ENCODE results near the gene PUS10.
"Not testable (repeated sequence)": the region's sequence is repeated elsewhere in the genome, so short reads cannot be mapped to it uniquely, and the experiment has no call there.

The PUS10 gene

DNA sequence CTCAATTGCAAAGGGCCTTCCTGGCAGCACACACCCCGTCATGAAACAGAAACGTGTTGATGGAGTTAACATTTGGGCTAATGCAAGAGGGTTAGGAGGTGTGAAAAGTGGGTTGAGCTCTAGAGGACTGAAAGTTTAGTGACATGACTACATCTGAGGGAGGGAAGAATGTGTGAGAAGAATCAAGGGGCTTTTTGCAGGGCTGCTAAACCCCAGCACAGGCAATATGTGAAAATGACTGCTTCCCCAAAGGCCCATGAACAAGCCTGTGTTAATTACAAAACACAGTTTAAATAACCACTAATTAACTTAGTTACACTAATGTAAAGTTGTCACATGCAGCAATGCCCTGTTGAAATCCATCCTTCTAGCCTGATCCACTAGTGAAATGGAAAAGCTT lies 63.9 kb downstream of the PUS10 start:
- ATAC-seq (replicated peaks) = peak; percentile 42 to 43
- Mint-ChIP-seq H3K36me3 (peaks cover 44 to 63% of the 10 kb centered on the region in 2 donors), H3K4me1 (peaks cover 3 to 12% of the 10 kb centered on the region in 2 donors), H3K27ac (peak overlapping the region; percentile 43), H3K27me3 (no peaks in the 10 kb centered on the region), H3K4me3 (no peak overlapping the region), H3K9me3 (no peaks in the 10 kb centered on the region)
- DNase-seq = no peak

DNA sequence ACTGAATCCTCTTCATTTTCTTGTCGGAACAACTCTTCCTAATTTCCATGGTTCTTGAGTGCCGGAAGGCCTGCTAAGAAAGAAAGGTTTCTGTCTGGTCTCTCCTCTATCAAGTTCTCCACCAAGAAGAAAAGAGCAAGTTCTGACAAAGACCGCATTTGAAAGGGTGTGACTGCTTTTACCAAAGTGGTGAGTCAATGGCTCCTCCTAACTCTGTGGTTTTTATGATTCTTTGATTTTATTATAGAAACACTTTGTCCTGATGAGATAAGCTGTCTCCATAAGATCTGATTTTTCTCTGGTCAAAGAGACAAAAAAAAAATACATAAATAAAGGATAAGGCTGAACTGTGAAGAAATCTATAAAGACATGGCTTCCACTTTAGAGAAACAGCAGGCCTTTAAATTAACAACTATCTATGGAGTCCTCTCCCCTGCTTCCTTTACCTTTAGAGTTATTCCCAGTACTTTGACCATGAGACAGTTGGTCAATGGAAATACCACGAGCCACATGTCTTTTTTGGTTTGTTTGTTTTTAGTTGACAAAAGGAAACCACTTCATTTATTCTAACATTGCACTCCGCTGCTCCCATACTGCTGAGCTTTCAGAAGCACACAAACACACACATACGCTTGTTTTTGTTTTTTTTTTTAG lies 69.0 kb downstream of the PUS10 start:
- Mint-ChIP-seq H3K27me3 (no peaks in the 10 kb centered on the region), H3K4me3 (no peak overlapping the region), H3K9me3 (peaks cover 0 to 2% of the 10 kb centered on the region in 2 donors), H3K36me3 (peaks cover 42 to 64% of the 10 kb centered on the region in 2 donors), H3K27ac (no peak overlapping the region), H3K4me1 (peaks cover 8 to 20% of the 10 kb centered on the region in 2 donors)
- DNase-seq = no peak
- ATAC-seq (replicated peaks) = no peak

DNA sequence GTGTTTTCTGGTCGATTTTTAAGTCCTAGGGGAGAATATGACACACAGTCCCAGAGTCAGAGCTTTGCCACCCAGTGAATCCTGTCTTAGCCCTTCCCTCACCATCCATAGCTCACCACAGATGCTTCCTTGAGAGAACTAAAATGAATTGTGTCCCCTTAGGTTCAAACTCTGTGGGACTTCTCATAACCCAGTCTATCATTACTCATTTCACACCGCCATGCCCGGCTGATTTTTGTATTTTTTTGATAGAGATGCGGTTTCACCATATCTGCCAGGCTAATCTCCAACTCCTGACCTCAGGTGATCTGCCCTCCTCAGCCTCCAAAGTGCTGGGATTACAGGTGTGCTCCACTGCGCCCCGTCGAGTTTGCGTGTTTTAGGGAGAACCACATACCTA lies 69.9 kb downstream of the PUS10 start:
- Mint-ChIP-seq H3K4me1 (peaks cover 5 to 15% of the 10 kb centered on the region in 2 donors), H3K27me3 (no peaks in the 10 kb centered on the region), H3K4me3 (peak overlapping the region in 1 of 2 donors; percentile 44), H3K9me3 (peaks cover 0 to 2% of the 10 kb centered on the region in 2 donors), H3K27ac (peak overlapping the region; percentile 73), H3K36me3 (peaks cover 33 to 62% of the 10 kb centered on the region in 2 donors)
- DNase-seq (no peak), ATAC-seq (replicated peaks) (peak; percentile 40 to 50)

DNA sequence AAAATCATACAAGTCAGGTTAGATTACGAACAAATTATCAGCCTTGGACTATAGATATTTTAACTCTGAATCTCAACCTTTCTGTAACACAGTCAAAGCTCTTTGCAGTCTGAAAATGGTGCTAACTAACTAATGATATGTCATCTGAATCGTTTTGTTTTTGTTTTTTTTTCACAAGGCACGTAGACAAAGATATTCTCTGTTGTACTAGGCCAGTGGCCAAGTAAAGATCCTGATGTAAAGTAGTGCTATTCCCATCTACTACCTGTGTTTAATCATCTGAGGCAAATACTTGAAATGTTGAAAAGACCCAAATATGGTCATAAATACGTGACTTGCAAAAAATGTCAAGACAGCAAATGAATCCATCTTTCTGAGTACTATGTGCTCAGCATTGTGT lies 71.0 kb downstream of the PUS10 start:
- DNase-seq (no peak), ATAC-seq (replicated peaks) (no peak)
- H3K9me3 Mint-ChIP-seq = peaks cover 0 to 2% of the 10 kb centered on the region in 2 donors
- H3K36me3 Mint-ChIP-seq = peaks cover 30 to 61% of the 10 kb centered on the region in 2 donors
- H3K4me3 Mint-ChIP-seq = no peak overlapping the region
- no peaks in the 10 kb centered on the region for H3K27me3 Mint-ChIP-seq
- H3K27ac Mint-ChIP-seq = peak overlapping the region; percentile 62
- peaks cover 5 to 14% of the 10 kb centered on the region in 2 donors for H3K4me1 Mint-ChIP-seq

DNA sequence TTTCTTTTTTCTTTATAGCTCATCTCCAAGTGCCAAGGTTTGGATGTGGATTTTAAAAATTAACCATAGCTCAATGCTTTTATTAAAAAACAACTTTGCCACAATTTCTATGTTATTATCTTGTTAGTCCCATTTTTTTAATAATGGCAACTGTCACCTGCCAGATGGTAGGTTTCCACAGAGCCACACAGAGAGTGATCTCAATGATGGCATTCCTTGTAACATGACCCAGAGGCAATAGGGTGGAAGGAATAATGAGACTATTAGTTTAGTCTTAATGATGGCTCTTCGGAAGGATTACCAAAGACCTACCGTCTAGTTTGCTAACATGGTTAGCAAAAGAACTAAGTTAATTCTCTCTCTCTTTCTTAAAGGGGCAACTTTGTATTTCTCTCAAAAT lies 72.7 kb downstream of the PUS10 start:
- no peak for ATAC-seq (replicated peaks)
- Mint-ChIP-seq H3K27ac (no peak overlapping the region), H3K27me3 (no peaks in the 10 kb centered on the region)

DNA sequence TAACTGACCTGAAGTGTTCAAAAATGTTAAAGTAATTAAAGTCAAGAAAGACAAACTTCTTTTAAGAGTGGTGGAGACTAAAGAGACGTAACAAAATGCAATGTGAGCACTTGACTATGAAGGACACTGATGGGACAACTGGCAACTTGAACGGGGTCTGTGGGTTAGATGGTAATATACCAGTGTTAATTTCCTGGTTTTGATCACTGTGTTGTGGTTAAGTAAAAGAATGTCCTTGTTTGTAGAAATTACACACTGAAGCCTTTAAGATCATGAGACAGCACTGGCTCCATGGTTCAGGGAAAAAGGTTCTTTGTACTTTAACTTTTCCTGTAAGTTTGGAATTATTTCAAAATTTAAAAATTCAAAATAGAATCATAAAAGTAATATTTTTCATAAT lies 78.4 kb downstream of the PUS10 start:
- no peak for ATAC-seq (replicated peaks)
- H3K36me3 Mint-ChIP-seq = peaks cover 40 to 65% of the 10 kb centered on the region in 2 donors
- peak overlapping the region; percentile 89 for H3K27ac Mint-ChIP-seq

More for the DNA sequence above, 72.7 kb downstream of the PUS10 start:
- Mint-ChIP-seq H3K36me3 (peaks cover 21 to 46% of the 10 kb centered on the region in 2 donors), H3K4me3 (no peak overlapping the region), H3K4me1 (peaks cover 5 to 14% of the 10 kb centered on the region in 2 donors), H3K9me3 (peaks cover 0 to 2% of the 10 kb centered on the region in 2 donors)
- no peak for DNase-seq

DNA sequence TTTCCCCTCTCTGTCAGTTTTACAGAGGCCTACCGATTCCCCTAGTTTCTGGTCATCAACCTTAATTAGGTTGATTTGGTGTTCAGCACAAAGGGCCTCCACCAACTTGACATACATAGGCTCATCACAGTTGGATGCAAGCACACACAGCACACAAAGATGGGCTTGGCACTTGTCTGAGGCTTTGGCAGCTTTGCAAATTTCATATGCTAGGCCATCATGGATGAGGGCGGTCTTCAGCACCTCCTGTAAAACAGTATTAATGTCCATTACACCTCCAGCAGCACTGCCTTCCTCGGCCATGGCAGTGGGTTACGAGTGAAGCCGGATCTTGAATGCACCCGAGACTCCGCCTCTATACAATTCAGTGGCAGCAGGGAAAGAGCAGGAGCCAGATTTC lies 79.8 kb downstream of the PUS10 start:
- peak overlapping the region; percentile 22 to 68 for H3K4me3 Mint-ChIP-seq
- H3K27me3 Mint-ChIP-seq = no peaks in the 10 kb centered on the region
- peaks cover 34 to 50% of the 10 kb centered on the region in 2 donors for H3K4me1 Mint-ChIP-seq
- H3K27ac Mint-ChIP-seq = peak overlapping the region; percentile 89
- DNase-seq (no peak), ATAC-seq (replicated peaks) (peak; percentile 6 to 13)
- no peaks in the 10 kb centered on the region for H3K9me3 Mint-ChIP-seq
- H3K36me3 Mint-ChIP-seq = peaks cover 53 to 66% of the 10 kb centered on the region in 2 donors

More for the DNA sequence above, 78.4 kb downstream of the PUS10 start:
- no peak for DNase-seq
- Mint-ChIP-seq H3K27me3 (no peaks in the 10 kb centered on the region), H3K4me3 (peak overlapping the region in 1 of 2 donors; percentile 68), H3K4me1 (peaks cover 29 to 43% of the 10 kb centered on the region in 2 donors), H3K9me3 (no peaks in the 10 kb centered on the region)

DNA sequence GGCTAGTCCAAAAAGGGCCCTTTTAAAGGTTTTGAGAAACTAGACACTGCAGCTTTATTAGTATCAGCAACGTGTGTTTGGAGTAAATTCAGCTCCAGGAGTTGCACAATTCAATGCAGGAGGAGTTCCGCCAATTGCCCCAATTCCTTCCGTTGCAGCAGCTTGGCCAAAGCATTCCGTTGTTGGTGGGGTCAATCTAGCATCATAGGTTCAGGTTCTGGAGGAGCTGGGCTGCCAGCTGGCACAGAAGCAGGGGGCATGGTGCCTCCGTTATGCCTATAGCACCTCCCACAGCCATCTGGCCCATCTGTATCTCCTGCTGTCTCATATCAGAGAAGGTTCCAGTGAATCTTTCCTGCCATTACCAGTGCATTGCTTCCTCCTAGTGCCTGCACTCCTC lies 81.3 kb downstream of the PUS10 start:
- DNase-seq (no peak), ATAC-seq (replicated peaks) (peak; percentile 12 to 20)
- Mint-ChIP-seq H3K9me3 (no peaks in the 10 kb centered on the region), H3K4me1 (peaks cover 44 to 65% of the 10 kb centered on the region in 2 donors), H3K27me3 (no peaks in the 10 kb centered on the region), H3K4me3 (peak overlapping the region; percentile 15 to 23), H3K27ac (peak overlapping the region; percentile 89), H3K36me3 (peaks cover 66 to 72% of the 10 kb centered on the region in 2 donors)

DNA sequence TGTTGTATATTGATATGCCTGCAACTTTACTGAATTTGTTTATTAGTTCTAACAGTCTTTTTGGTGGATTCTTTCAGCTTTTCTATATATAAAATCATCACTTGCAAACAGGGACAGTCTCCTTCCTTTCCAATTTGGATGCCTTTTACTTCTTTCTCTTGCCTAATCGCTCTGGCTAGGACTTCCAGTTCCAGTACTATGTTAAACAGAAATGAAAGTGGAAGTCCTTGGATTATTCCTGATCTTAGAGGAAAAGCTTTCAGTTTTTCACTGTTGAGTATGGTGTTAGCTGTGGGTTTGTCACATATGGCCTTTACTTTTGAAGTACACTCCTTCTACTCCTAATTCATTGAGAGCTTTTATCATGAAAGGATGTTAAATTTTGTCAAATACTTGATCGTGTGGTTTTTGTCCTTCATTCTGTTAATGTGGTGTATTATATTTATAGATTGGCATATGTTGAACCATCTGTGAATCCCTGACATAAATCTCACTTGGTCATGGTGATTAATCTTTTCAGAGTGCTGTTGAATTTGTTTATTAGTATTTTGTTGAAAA lies 83.8 kb downstream of the PUS10 start:
- H3K36me3 Mint-ChIP-seq = peaks cover 64 to 71% of the 10 kb centered on the region in 2 donors
- ATAC-seq (replicated peaks) (no peak), DNase-seq (no peak)
- no peaks in the 10 kb centered on the region for H3K9me3 Mint-ChIP-seq
- peak overlapping the region; percentile 69 for H3K27ac Mint-ChIP-seq
- H3K27me3 Mint-ChIP-seq = no peaks in the 10 kb centered on the region
- H3K4me1 Mint-ChIP-seq = peaks cover 41 to 62% of the 10 kb centered on the region in 2 donors
- H3K4me3 Mint-ChIP-seq = no peak overlapping the region

DNA sequence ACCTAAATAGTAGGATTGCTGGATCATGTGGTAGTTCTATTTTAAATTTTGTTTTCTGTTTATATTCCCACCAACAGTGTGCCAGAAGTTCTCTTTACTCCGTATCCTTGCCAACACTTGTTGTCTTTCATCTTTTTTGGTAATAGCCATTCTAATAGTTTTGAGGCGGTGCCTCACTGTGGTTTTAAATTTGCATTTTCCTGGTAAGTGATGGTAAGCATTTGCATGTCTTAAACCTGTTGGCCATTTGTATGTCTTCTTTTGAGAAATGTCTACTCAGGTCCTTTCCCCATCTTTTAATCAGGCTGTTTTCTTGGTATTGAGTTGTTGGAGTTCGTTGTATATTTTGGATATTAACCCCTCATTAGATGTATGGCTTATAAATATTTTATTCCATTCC lies 85.1 kb downstream of the PUS10 start:
- Mint-ChIP-seq H3K27me3 (no peaks in the 10 kb centered on the region), H3K27ac (peak overlapping the region; percentile 70), H3K4me3 (no peak overlapping the region), H3K4me1 (peaks cover 28 to 51% of the 10 kb centered on the region in 2 donors), H3K9me3 (no peaks in the 10 kb centered on the region), H3K36me3 (peaks cover 56 to 60% of the 10 kb centered on the region in 2 donors)
- no peak for DNase-seq
- peak; percentile 19 to 31 for ATAC-seq (replicated peaks)

DNA sequence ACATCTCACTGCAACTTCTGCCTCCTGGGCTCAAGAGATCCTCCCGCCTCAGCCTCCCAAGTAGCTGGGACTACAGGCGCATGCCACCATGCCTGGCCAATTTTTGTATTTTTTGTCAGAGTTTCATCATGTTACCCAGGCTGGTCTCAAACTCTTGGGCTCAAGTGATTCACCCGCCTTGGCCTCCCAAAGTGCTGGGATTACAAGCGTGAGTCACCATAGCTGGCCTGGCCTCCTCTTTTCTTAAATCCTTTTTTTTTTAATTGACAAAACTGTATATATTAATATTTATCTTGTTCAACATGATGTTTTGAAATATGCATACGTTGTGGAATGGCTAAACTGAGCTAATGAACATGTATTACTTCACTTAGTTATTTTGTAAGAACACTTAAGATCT lies 86.0 kb downstream of the PUS10 start:
- ATAC-seq (replicated peaks) = peak; percentile 1 to 12
- H3K27me3 Mint-ChIP-seq, H3K4me3 Mint-ChIP-seq, DNase-seq, H3K9me3 Mint-ChIP-seq: not testable (repeated sequence)
- Mint-ChIP-seq H3K27ac (peak overlapping the region; percentile 79), H3K4me1 (peaks cover 25 to 51% of the 10 kb centered on the region in 2 donors), H3K36me3 (peaks cover 56 to 60% of the 10 kb centered on the region in 2 donors)

DNA sequence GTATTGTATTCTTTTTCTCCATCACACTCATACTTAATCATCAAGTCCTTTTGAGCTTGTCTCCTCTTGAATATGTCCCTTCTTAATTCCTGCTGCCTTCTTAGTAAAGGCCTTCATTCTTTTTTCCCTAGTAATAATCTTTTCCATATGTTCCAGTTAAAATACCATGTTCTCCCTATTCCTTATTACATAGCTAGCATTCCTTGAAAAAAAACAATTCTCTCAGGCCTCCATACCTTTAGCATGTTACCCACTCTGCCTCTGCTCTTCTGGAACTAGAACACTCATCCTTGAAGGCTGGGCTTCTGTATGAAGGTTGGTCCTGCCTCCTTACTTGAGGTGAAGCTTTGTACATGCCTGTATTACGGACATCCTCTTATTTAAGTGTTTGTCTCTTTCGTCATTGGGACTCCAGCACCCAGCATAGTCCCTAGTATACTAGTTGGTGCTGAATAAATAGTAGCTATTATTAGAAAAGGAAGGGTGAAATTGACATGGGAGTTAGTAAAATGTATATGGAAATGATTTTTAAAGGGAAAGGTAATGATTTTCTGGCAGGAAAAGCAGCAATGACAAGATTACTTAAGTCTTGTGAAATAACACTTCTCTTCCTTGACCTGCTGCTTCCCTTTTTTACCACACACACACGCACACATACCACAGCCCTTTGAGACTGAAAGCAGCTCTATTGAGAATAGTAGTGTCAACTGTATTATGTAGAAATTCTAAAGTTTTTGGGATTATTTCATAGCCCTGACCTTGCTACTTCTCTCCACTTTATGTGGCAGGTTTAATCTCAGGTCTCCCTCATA lies 91.1 kb downstream of the PUS10 start:
- Mint-ChIP-seq H3K4me1 (peaks cover 31 to 42% of the 10 kb centered on the region in 2 donors), H3K27ac (peak overlapping the region; percentile 85), H3K4me3 (peak overlapping the region; percentile 29 to 52), H3K9me3 (peaks cover 5 to 16% of the 10 kb centered on the region in 2 donors), H3K27me3 (no peaks in the 10 kb centered on the region), H3K36me3 (peaks cover 47 to 53% of the 10 kb centered on the region in 2 donors)
- ATAC-seq (replicated peaks) (peak; percentile 59 to 64), DNase-seq (no peak)

DNA sequence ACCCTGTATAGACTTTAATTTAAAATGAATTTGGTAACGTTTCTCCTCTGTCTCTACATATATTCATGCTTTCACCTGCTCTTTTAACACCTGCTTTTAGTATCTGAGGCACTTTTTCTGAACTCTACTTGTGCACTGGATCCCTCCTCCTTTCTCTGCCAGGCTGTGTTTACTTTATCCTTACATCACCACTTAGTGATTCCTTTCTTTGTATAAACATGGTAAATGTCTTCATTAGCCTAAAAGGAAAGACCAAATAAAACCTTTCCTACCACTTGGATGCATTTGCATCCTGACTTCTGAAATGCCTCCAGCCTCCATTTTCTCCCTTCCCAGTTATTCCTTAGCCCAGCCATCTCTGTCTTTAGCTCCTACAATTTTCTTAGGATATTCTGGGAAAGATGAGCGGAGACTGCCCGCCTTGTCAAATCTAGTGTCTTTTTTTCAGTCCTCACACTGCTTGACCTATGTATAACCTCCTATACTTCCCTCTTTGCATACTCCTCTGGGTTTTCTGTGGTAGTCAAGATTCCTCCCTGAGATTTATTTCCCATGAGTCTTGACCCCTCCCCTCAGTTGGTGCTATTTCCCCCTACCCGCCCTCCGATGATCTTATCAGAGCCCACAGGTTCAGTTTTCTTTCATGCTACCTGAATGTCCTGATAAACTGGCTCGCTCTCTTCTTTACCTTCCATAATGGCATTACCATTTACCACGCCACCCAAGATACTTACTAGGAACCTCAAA lies 91.9 kb downstream of the PUS10 start:
- H3K27ac Mint-ChIP-seq = peak overlapping the region; percentile 82
- DNase-seq (no peak), ATAC-seq (replicated peaks) (peak in 1 of 2 donors; percentile 13)
- H3K27me3 Mint-ChIP-seq = no peaks in the 10 kb centered on the region
- peak overlapping the region in 1 of 2 donors; percentile 52 for H3K4me3 Mint-ChIP-seq
- peaks cover 32 to 41% of the 10 kb centered on the region in 2 donors for H3K4me1 Mint-ChIP-seq
- H3K36me3 Mint-ChIP-seq = peaks cover 46 to 52% of the 10 kb centered on the region in 2 donors
- H3K9me3 Mint-ChIP-seq = peaks cover 5 to 16% of the 10 kb centered on the region in 2 donors

DNA sequence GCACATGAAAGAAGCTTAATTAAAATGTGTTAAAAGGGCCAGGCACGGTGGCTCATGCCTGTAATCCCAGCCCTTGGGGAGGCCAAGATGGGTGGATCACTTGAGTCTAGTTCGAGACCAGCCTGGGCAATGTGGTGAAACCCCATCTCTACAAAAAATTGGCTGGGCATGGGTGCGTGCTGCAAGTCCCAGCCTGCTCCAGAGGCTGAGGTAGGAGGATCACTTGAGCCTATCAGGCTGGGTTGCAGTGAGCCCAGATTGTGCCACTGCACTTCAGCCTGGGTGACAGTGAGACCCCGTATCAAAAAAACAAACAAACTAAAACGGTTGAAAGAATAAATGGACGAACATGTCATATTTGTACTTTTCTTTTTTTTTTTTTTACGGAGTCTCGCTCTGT lies 110.7 kb downstream of the PUS10 start:
- peak; percentile 4 to 6 for ATAC-seq (replicated peaks)

More for the DNA sequence above, 110.7 kb downstream of the PUS10 start:
- Mint-ChIP-seq H3K4me1 (peaks cover 24 to 45% of the 10 kb centered on the region in 2 donors), H3K9me3 (peaks cover 0 to 4% of the 10 kb centered on the region in 2 donors), H3K4me3 (peak overlapping the region in 1 of 2 donors; percentile 21), H3K36me3 (peaks cover 33 to 66% of the 10 kb centered on the region in 2 donors), H3K27ac (peak overlapping the region; percentile 93), H3K27me3 (no peaks in the 10 kb centered on the region)
- no peak for DNase-seq

Data from stimulated activated naive B cell treated with anti-CD40 and anti-IgM and Interleukin-4, amounts not matched to agents 10 μg/mL and 1 μg/mL and 100 μg/mL, for 72 hours (primary cell).